GM12891 (cell line): ENCODE measurements around the gene CD22.

Experiments
- POLR2A ChIP-seq: IDR thresholded peaks from 2 replicates; pipeline ENCODE4 v1.6.1; 2011; ENCODE audit warnings: low read depth, low read length, control low read depth
- POLR2AphosphoS5 ChIP-seq: IDR thresholded peaks from 2 replicates; pipeline ENCODE4 v1.6.1; 2011; ENCODE audit warnings: low read depth, low read length, control low read depth

GRCh38 chr19:35310331-35310730 is 18.7 kb upstream of the CD22 start:
- TF ChIP-seq POLR2A, result no peak
- no peak for TF ChIP-seq POLR2AphosphoS5
